ENCODE data around the gene CELSR3. TPM values are rescaled to one million over a fixed set of nuclear protein-coding genes. Genes with fewer than 3 reads are reported as not detected.

CELSR3 gene
- total RNA-seq, 2 donors from 2014 or later: 20.7 to 30.1 TPM

GRCh38 chr3:48681974-48682610, 19.4 kb upstream of the CELSR3 start:
- Mint-ChIP-seq H3K27ac (no peak overlapping the region), H3K9me3 (no peaks in the 10 kb centered on the region), H3K4me3 (no peak overlapping the region), H3K27me3 (ENCODE audit: insufficient read depth) (no peaks in the 10 kb centered on the region), H3K36me3 (ENCODE audit: low read depth) (peaks cover 52% of the 10 kb centered on the region), H3K4me1 (peaks cover 13% of the 10 kb centered on the region)
- H3K27me3 ChIP-seq (ENCODE audit: control insufficient read depth, insufficient read depth, low read length, poor library complexity, severe bottlenecking): no peaks in the 10 kb centered on the region
- peaks cover 58% of the 10 kb centered on the region for H3K36me3 ChIP-seq (ENCODE audit: control insufficient read depth, insufficient read depth, low read length)
- no peaks in the 10 kb centered on the region for H3K9me3 ChIP-seq (ENCODE audit: control insufficient read depth, low read length)
- no peak overlapping the region for H3K4me3 ChIP-seq (ENCODE audit: low read length)
- TF ChIP-seq CTCF (conservative IDR thresholded peaks at IDR 0.05): no peak
- DNase-seq: no peak
- WGBS, 2 experiments (ENCODE audit: insufficient coverage in 1 of 2, insufficient read length in 1 of 2): 95 to 100% methylated on average over 5 to 17 of the region's 17 CpGs
- H3K9ac ChIP-seq (ENCODE audit: extremely low read depth, low read length, poor library complexity, severe bottlenecking): no peak overlapping the region
- peaks cover 9% of the 10 kb centered on the region for H3K4me1 ChIP-seq (ENCODE audit: control insufficient read depth, insufficient read depth, low read length)
- no peak overlapping the region for H3K27ac ChIP-seq (ENCODE audit: low read depth, low read length)

GRCh38 chr3:48681541-48681880, 18.8 kb upstream of the CELSR3 start:
- H3K27ac ChIP-seq (ENCODE audit: low read depth, low read length): no peak overlapping the region
- Mint-ChIP-seq H3K4me1 (peaks cover 12% of the 10 kb centered on the region), H3K36me3 (ENCODE audit: low read depth) (peaks cover 52% of the 10 kb centered on the region), H3K9me3 (no peaks in the 10 kb centered on the region), H3K27ac (no peak overlapping the region), H3K4me3 (no peak overlapping the region), H3K27me3 (ENCODE audit: insufficient read depth) (no peaks in the 10 kb centered on the region)
- peaks cover 9% of the 10 kb centered on the region for H3K4me1 ChIP-seq (ENCODE audit: control insufficient read depth, insufficient read depth, low read length)
- no peaks in the 10 kb centered on the region for H3K9me3 ChIP-seq (ENCODE audit: control insufficient read depth, low read length)
- no peaks in the 10 kb centered on the region for H3K27me3 ChIP-seq (ENCODE audit: control insufficient read depth, insufficient read depth, low read length, poor library complexity, severe bottlenecking)
- H3K36me3 ChIP-seq (ENCODE audit: control insufficient read depth, insufficient read depth, low read length): peaks cover 56% of the 10 kb centered on the region
- no peak overlapping the region for H3K4me3 ChIP-seq (ENCODE audit: low read length)
- H3K9ac ChIP-seq (ENCODE audit: extremely low read depth, low read length, poor library complexity, severe bottlenecking): no peak overlapping the region
- WGBS, 2 experiments (ENCODE audit: insufficient coverage in 1 of 2, insufficient read length in 1 of 2): 87 to 95% methylated on average over 3 to 7 of the region's 7 CpGs
- TF ChIP-seq CTCF (conservative IDR thresholded peaks at IDR 0.05): no peak
- DNase-seq: no peak

- Histone ChIP-seq H3K4me3 (ENCODE audit: low read length) (no peak overlapping the region), H3K27me3 (ENCODE audit: control insufficient read depth, insufficient read depth, low read length, poor library complexity, severe bottlenecking) (no peaks in the 10 kb centered on the region), H3K27ac (ENCODE audit: low read depth, low read length) (no peak overlapping the region), H3K9ac (ENCODE audit: extremely low read depth, low read length, poor library complexity, severe bottlenecking) (no peak overlapping the region), H3K36me3 (ENCODE audit: control insufficient read depth, insufficient read depth, low read length) (peaks cover 60% of the 10 kb centered on the region), H3K9me3 (ENCODE audit: control insufficient read depth, low read length) (no peaks in the 10 kb centered on the region), H3K4me1 (ENCODE audit: control insufficient read depth, insufficient read depth, low read length) (peaks cover 9% of the 10 kb centered on the region)
- Mint-ChIP-seq H3K36me3 (ENCODE audit: low read depth) (peaks cover 56% of the 10 kb centered on the region), H3K27ac (no peak overlapping the region), H3K4me1 (peaks cover 9% of the 10 kb centered on the region), H3K9me3 (no peaks in the 10 kb centered on the region), H3K4me3 (no peak overlapping the region), H3K27me3 (ENCODE audit: insufficient read depth) (no peaks in the 10 kb centered on the region)
- 96% methylated on average over 11 to 17 of the region's 17 CpGs for WGBS, 2 experiments (ENCODE audit: insufficient coverage in 1 of 2, insufficient read length in 1 of 2)
- DNase-seq: no peak
- TF ChIP-seq CTCF (conservative IDR thresholded peaks at IDR 0.05): no peak
Observed at GRCh38 chr3:48680811-48681540, 18.3 kb upstream of the CELSR3 start.
